ENCODE measurements around the gene RAB11FIP5.

RAB11FIP5 gene

GRCh38 chr2:73134471-73134870 is 21.7 kb upstream of the RAB11FIP5 start:
- no peak for TF ChIP-seq CTCF (IDR thresholded peaks at IDR 0.05; ENCODE audit: low read depth, low read length, missing control alignments)
- no peaks in the 10 kb centered on the region for H3K27me3 ChIP-seq (replicated peaks)
- in situ Hi-C loops (cut with HindIII; ENCODE audit: low pct_ligation_motif_present, low sequenced_read_pairs) = no loop called here
- H3K4me3 ChIP-seq (ENCODE audit: low read depth, low read length) = no peak overlapping the region
- H3K27ac ChIP-seq = no peak overlapping the region
- H3K36me3 ChIP-seq (replicated peaks) = no peaks in the 10 kb centered on the region
- no peak for DNase-seq

GRCh38 chr2:73133566-73134197 is 20.9 kb upstream of the RAB11FIP5 start:
- in situ Hi-C loops (cut with HindIII; ENCODE audit: low pct_ligation_motif_present, low sequenced_read_pairs) = no loop called here
- Histone ChIP-seq H3K4me3 (ENCODE audit: low read depth, low read length) (no peak overlapping the region), H3K27me3 (replicated peaks) (no peaks in the 10 kb centered on the region), H3K27ac (no peak overlapping the region), H3K36me3 (replicated peaks) (no peaks in the 10 kb centered on the region)
- TF ChIP-seq CTCF (IDR thresholded peaks at IDR 0.05; ENCODE audit: low read depth, low read length, missing control alignments) = no peak
- DNase-seq = no peak

GRCh38 chr2:73131807-73132206 is 19.1 kb upstream of the RAB11FIP5 start:
- TF ChIP-seq CTCF (IDR thresholded peaks at IDR 0.05; ENCODE audit: low read depth, low read length, missing control alignments) = no peak
- in situ Hi-C loops (cut with HindIII; ENCODE audit: low pct_ligation_motif_present, low sequenced_read_pairs) = no loop called here
- H3K27me3 ChIP-seq (replicated peaks) = no peaks in the 10 kb centered on the region
- H3K36me3 ChIP-seq (replicated peaks) = no peaks in the 10 kb centered on the region
- no peak for DNase-seq
- no peak overlapping the region for H3K4me3 ChIP-seq (ENCODE audit: low read depth, low read length)
- no peak overlapping the region for H3K27ac ChIP-seq

- in situ Hi-C loops (cut with HindIII; ENCODE audit: low pct_ligation_motif_present, low sequenced_read_pairs) = no loop called here
- no peak for DNase-seq
- TF ChIP-seq CTCF (IDR thresholded peaks at IDR 0.05; ENCODE audit: low read depth, low read length, missing control alignments) = no peak
- Histone ChIP-seq H3K36me3 (replicated peaks) (no peaks in the 10 kb centered on the region), H3K27me3 (replicated peaks) (no peaks in the 10 kb centered on the region), H3K4me3 (ENCODE audit: low read depth, low read length) (no peak overlapping the region), H3K27ac (no peak overlapping the region)
These were observed 18.0 kb upstream of the RAB11FIP5 start for GRCh38 chr2:73130790-73131189.

- H3K27ac ChIP-seq = no peak overlapping the region
- H3K36me3 ChIP-seq (replicated peaks) = no peaks in the 10 kb centered on the region
- no peak for DNase-seq
- in situ Hi-C loops (cut with HindIII; ENCODE audit: low pct_ligation_motif_present, low sequenced_read_pairs) = no loop called here
- no peak overlapping the region for H3K4me3 ChIP-seq (ENCODE audit: low read depth, low read length)
- TF ChIP-seq CTCF (IDR thresholded peaks at IDR 0.05; ENCODE audit: low read depth, low read length, missing control alignments) = no peak
- H3K27me3 ChIP-seq (replicated peaks) = no peaks in the 10 kb centered on the region
These were observed 16.2 kb upstream of the RAB11FIP5 start for GRCh38 chr2:73128841-73129535.

All from brain microvascular endothelial cell (primary cell).